ENCODE data around the gene EGLN1.
"Not testable (repeated sequence)": the region's sequence is repeated elsewhere in the genome, so short reads cannot be mapped to it uniquely, and the experiment has no call there.

DNA sequence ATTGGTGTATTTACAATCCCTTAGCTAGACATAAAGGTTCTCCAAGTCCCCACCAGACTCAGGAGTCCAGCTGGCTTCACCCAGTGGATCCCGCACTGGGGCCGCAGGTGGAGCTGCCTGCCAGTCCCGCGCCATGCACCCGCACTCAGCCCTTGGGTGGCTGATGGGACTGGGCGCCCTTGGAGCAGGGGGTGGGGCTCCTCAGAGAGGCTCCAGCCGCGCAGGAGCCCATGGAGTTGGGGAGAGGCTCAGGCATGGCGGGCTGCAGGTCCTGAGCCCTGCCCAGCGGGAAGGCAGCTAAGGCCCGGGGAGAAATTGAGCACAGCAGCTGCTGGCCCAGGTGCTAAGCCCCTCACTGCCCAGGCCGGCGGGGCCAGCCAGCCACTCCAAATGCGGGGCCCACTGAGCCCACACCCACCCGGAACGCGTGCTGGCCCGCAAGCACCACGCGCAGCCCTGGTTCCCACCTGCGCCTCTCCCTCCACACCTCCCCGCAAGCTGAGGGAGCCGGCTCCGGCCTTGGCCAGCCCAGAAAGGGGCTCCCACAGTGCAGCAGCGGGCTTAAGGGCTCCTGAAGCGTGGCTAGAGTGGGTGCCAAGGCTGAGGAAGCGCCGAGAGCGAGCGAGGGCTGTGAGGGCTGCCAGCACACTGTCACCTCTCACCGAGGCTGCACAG is 8.7 kb upstream of the EGLN1 start:
- TF ChIP-seq, protein P1, sequence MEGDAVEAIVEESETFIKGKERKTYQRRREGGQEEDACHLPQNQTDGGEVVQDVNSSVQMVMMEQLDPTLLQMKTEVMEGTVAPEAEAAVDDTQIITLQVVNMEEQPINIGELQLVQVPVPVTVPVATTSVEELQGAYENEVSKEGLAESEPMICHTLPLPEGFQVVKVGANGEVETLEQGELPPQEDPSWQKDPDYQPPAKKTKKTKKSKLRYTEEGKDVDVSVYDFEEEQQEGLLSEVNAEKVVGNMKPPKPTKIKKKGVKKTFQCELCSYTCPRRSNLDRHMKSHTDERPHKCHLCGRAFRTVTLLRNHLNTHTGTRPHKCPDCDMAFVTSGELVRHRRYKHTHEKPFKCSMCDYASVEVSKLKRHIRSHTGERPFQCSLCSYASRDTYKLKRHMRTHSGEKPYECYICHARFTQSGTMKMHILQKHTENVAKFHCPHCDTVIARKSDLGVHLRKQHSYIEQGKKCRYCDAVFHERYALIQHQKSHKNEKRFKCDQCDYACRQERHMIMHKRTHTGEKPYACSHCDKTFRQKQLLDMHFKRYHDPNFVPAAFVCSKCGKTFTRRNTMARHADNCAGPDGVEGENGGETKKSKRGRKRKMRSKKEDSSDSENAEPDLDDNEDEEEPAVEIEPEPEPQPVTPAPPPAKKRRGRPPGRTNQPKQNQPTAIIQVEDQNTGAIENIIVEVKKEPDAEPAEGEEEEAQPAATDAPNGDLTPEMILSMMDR (IDR thresholded peaks at IDR 0.05): not testable (repeated sequence)
- not testable (repeated sequence) for TF ChIP-seq POLR2A (IDR thresholded peaks at IDR 0.05)
